GM23338 (cell line): ENCODE measurements around the gene PCF11. TPM values are rescaled to one million over a fixed set of nuclear protein-coding genes. Genes with fewer than 3 reads are reported as not detected.

Experiments used
- CREB1 ChIP-seq: fragments of 250-450 bp; sonication (Bioruptor Pico); IDR thresholded peaks from 2 replicates; pipeline ENCODE4 v1.5.0; 2020; ENCODE audit warnings: low read depth, mild to moderate bottlenecking, moderate library complexity
- ETS1 ChIP-seq: IDR thresholded peaks from 2 replicates; pipeline ENCODE4 v1.6.1; 2016; ENCODE audit warnings: antibody characterized with exemption
- EZH2 ChIP-seq: fragments of 200-600 bp; sonication (generic); IDR thresholded peaks from one replicate; pipeline ENCODE4 v1.8.0; 2017; ENCODE audit warnings: antibody characterized with exemption, mild to moderate bottlenecking, low read depth; ENCODE audit not compliant: unreplicated experiment
- EZH2phosphoT487 ChIP-seq: fragments of 200-600 bp; sonication (generic); IDR thresholded peaks from one replicate; pipeline ENCODE4 v1.8.1; 2018; ENCODE audit warnings: antibody characterized with exemption; ENCODE audit not compliant: unreplicated experiment
- REST ChIP-seq: IDR thresholded peaks from one replicate; pipeline ENCODE4 v1.6.1; 2018; ENCODE audit warnings: antibody characterized with exemption; ENCODE audit not compliant: unreplicated experiment
- STAT1 ChIP-seq: IDR thresholded peaks from one replicate; pipeline ENCODE4 v1.6.1; 2016; ENCODE audit warnings: antibody characterized with exemption; ENCODE audit not compliant: unreplicated experiment
- ZNF331 ChIP-seq: fragments of 250-450 bp; sonication (Bioruptor Pico); IDR thresholded peaks from 2 replicates; pipeline ENCODE4 v1.5.0; 2020; ENCODE audit warnings: low read depth, mild to moderate bottlenecking, moderate library complexity
- ZNF462 ChIP-seq: fragments of 250-450 bp; sonication (Bioruptor Pico); IDR thresholded peaks from 2 replicates; pipeline ENCODE4 v1.5.0; 2020; ENCODE audit warnings: mild to moderate bottlenecking, moderate library complexity
- polyA plus RNA-seq: library from polyadenylated mRNA; unstranded; fragments of >200 nt; fragmentation: Nextera tagmentation; extraction: Ambion mirVana; gene quantifications from 2 replicates; pipeline ENCODE4 v1.2.1, GENCODE V29; 2016
- total RNA-seq: library from RNA; depleted of rRNA; stranded (reverse); fragments of >200 nt; shearing (Covaris generic); gene quantifications from 2 replicates; pipeline ENCODE4 v1.2.3, GENCODE V29; 2014

The PCF11 gene
- total and polyA plus RNA-seq, 2 experiments from 2014 or later, result 23.0 to 44.2 TPM

- no peak for TF ChIP-seq ZNF462
- no peak for TF ChIP-seq STAT1
- TF ChIP-seq REST, result no peak
- TF ChIP-seq CREB1, result no peak
- TF ChIP-seq ETS1, result no peak
- no peak for TF ChIP-seq EZH2phosphoT487
- no peak for TF ChIP-seq ZNF331
- no peak for TF ChIP-seq EZH2
Observed at GRCh38 chr11:83158357-83158786, 1.4 kb downstream of the PCF11 start (continued).
